GM21360 (cell line): ENCODE results near the gene PRKG2.

ENCODE experiments used
- ATAC-seq: cut with Tn5 transposase; IDR thresholded peaks from one replicate; pipeline ENCODE4 v1.9.1; 2021; ENCODE audit warnings: mild to moderate bottlenecking, moderate library complexity; ENCODE audit not compliant: unreplicated experiment

The PRKG2 gene

GRCh38 chr4:81218206-81218605 is 3.2 kb upstream of the PRKG2 start:
- ATAC-seq, result no peak

GRCh38 chr4:81217779-81218178 is 2.8 kb upstream of the PRKG2 start:
- no peak for ATAC-seq

GRCh38 chr4:81215931-81216330 is 909 bp upstream of the PRKG2 start:
- no peak for ATAC-seq

GRCh38 chr4:81214144-81214880 is 710 bp downstream of the PRKG2 start:
- no peak for ATAC-seq

GRCh38 chr4:81213671-81214070 is 1.4 kb downstream of the PRKG2 start:
- no peak for ATAC-seq

- no peak for ATAC-seq
Measured at GRCh38 chr4:81211956-81212355, 3.1 kb downstream of the PRKG2 start.

GRCh38 chr4:81207828-81208227 is 7.2 kb downstream of the PRKG2 start:
- no peak for ATAC-seq

GRCh38 chr4:81205302-81205701 is 9.7 kb downstream of the PRKG2 start:
- no peak for ATAC-seq

GRCh38 chr4:81204571-81204970 is 10.5 kb downstream of the PRKG2 start:
- no peak for ATAC-seq

- no peak for ATAC-seq
Measured at GRCh38 chr4:81199831-81200230, 15.2 kb downstream of the PRKG2 start.

GRCh38 chr4:81198609-81199008 is 16.4 kb downstream of the PRKG2 start:
- ATAC-seq, result no peak

- no peak for ATAC-seq
Measured at GRCh38 chr4:81197864-81198524, 17.0 kb downstream of the PRKG2 start.

GRCh38 chr4:81196126-81196650 is 18.8 kb downstream of the PRKG2 start:
- ATAC-seq, result no peak

- ATAC-seq, result no peak
Measured at GRCh38 chr4:81195475-81195874, 19.5 kb downstream of the PRKG2 start.

- ATAC-seq, result no peak
Measured at GRCh38 chr4:81194286-81194685, 20.7 kb downstream of the PRKG2 start.

- ATAC-seq, result no peak
Measured at GRCh38 chr4:81180916-81181315, 34.1 kb downstream of the PRKG2 start.

GRCh38 chr4:81179326-81179725 is 35.7 kb downstream of the PRKG2 start:
- ATAC-seq, result no peak

GRCh38 chr4:81173213-81173612 is 41.8 kb downstream of the PRKG2 start:
- ATAC-seq, result no peak

- ATAC-seq, result no peak
Measured at GRCh38 chr4:81166458-81167160, 48.4 kb downstream of the PRKG2 start.

- ATAC-seq, result no peak
Measured at GRCh38 chr4:81165861-81166430, 49.1 kb downstream of the PRKG2 start.

- ATAC-seq, result no peak
Measured at GRCh38 chr4:81164623-81165416, 50.2 kb downstream of the PRKG2 start.
